Muscle layer of duodenum (tissue), 2 donors: ENCODE results near the gene KCNA2.

Experiments used
- H3K27ac ChIP-seq: one replicate; pipeline ENCODE4 v1.7.0; 2013; ENCODE audit warnings: mild to moderate bottlenecking, low read length
- H3K27me3 ChIP-seq: one replicate; pipeline ENCODE4 v1.7.0; 2013; ENCODE audit warnings: low read depth, mild to moderate bottlenecking, control low read depth, low read length
- H3K36me3 ChIP-seq, 2 donors: one replicate each; pipeline ENCODE4 v1.7.0; 2013; ENCODE audit warnings: low read length in 2 of 2, control low read depth in 1 of 2, mild to moderate bottlenecking in 1 of 2; ENCODE audit not compliant: insufficient read depth in 2 of 2, control insufficient read depth in 1 of 2
- H3K4me1 ChIP-seq, 2 donors: one replicate each; pipeline ENCODE4 v1.7.0; 2013; ENCODE audit warnings: low read length in 2 of 2, mild to moderate bottlenecking in 2 of 2, control low read depth in 1 of 2, moderate library complexity in 1 of 2; ENCODE audit not compliant: insufficient read depth in 2 of 2, control insufficient read depth in 1 of 2
- H3K4me3 ChIP-seq, 2 donors: one replicate each; pipeline ENCODE4 v1.7.0; 2013; ENCODE audit warnings: low read length in 2 of 2, low read depth in 1 of 2, mild to moderate bottlenecking in 1 of 2
- H3K9me3 ChIP-seq, 2 donors: one replicate each; pipeline ENCODE4 v1.7.0; 2013; ENCODE audit warnings: low read length in 2 of 2, control low read depth in 1 of 2, mild to moderate bottlenecking in 1 of 2; ENCODE audit not compliant: control insufficient read depth in 1 of 2
- donor health status: healthy.

Gene KCNA2

DNA sequence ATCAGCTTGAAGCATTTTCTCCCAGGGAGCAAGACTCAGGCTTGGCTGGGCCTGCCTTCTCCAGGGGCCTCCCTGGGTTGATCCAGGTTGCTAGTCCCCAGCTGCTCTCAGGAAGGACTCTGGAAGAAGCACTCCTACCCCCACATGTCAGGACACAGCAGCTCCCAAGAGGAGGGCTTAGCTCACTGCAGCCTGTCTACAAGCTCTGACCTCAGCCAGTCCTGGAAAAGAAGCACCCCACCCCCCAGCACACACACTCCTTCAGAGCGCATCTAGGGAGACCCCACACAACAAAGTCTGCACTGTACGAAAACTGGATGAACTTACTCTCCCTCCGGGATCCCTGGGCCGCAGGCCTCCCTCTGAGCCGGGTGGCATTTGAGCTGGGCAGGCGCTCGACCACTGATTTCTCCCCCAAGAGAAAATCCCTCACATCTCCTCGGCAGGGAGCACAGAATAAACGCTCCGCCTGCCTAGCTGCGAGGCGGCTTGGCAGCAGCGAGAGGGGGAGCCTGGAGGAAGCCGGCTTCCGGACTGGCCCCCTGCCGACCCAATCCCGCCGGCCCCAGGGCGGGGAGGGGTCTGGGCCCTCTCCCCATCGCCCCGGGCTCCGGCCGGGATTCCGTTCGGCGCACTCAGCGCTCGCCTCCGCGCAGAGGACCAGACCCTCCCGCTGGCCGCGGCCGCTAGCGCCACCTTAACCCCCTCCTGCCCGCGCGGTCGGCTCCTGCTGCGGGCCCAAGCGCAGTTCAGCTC, at the start of gene KCNA2:
KCNA2 (minus strand) TSS at position 458 of the 756 bp plus-strand sequence. CDS start 1,576 bp downstream, outside the sequence.
- H3K4me1 ChIP-seq = peaks cover 0 to 34% of the 10 kb centered on the region in 2 donors
- H3K4me3 ChIP-seq = peak within 1 kb of the TSS; percentile 54 to 90
- no peak within 1 kb of the TSS for H3K27ac ChIP-seq
- peaks cover 37% of the 10 kb centered on the region for H3K27me3 ChIP-seq
- H3K36me3 ChIP-seq = peaks cover 0 to 8% of the 10 kb centered on the region in 2 donors
- no peaks in the 10 kb centered on the region for H3K9me3 ChIP-seq

DNA sequence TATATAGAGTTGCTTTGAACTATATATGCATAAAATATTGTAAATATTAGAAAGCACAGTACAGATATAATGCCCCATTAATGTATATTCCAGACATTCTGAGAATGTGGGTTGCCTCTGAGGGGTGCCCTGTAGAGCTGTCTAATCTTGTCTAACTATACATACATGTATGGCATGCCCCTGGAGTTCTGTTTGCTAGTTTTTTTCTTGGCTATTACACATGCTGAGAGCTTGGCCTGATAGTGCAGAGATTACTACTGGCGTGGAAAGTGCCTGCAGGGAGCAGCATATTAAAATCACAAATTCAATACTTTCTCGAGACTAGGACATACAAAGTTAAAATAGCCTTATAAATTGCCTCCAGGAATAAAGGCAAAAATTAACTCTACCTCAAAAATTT, 44.5 kb upstream of the KCNA2 start:
- Histone ChIP-seq H3K27ac (no peak overlapping the region), H3K36me3 (no peaks in the 10 kb centered on the region), H3K27me3 (no peaks in the 10 kb centered on the region), H3K4me3 (no peak overlapping the region), H3K9me3 (no peaks in the 10 kb centered on the region), H3K4me1 (no peaks in the 10 kb centered on the region)

DNA sequence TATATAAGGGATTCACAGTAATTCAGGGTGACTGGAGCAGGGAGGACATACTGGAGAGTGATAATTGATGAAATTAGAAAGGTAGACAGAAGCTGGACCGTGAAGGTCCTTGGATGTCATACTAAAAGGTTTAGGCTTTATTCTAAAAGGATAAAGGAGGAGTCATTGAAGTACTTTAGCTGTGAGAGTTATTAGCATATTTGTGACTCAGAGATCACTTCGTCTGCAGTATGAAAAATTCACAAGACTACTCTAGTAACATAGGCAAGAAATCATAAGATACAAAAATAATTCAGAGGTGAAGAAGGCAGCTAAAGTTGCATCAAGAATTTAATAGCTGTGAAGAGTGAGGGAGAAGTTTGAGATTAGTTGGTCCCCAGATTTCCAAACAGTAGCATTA, 42.3 kb upstream of the KCNA2 start:
- H3K27ac ChIP-seq = no peak overlapping the region

GRCh38 chr1:110647254-110647891, 41.2 kb upstream of the KCNA2 start:
- no peaks in the 10 kb centered on the region for H3K27me3 ChIP-seq
- no peaks in the 10 kb centered on the region for H3K36me3 ChIP-seq
- no peak overlapping the region for H3K4me3 ChIP-seq
- H3K4me1 ChIP-seq = no peaks in the 10 kb centered on the region
- H3K27ac ChIP-seq = no peak overlapping the region
- H3K9me3 ChIP-seq = no peaks in the 10 kb centered on the region

More for the DNA sequence above, 42.3 kb upstream of the KCNA2 start:
- Histone ChIP-seq H3K9me3 (no peaks in the 10 kb centered on the region), H3K4me3 (no peak overlapping the region), H3K27me3 (no peaks in the 10 kb centered on the region), H3K36me3 (no peaks in the 10 kb centered on the region), H3K4me1 (no peaks in the 10 kb centered on the region)

- Histone ChIP-seq H3K4me1 (no peaks in the 10 kb centered on the region), H3K27me3 (no peaks in the 10 kb centered on the region), H3K27ac (peak overlapping the region; percentile 9), H3K4me3 (no peak overlapping the region), H3K36me3 (no peaks in the 10 kb centered on the region), H3K9me3 (no peaks in the 10 kb centered on the region)
These were observed 39.9 kb upstream of the KCNA2 start for GRCh38 chr1:110645821-110646735.

DNA sequence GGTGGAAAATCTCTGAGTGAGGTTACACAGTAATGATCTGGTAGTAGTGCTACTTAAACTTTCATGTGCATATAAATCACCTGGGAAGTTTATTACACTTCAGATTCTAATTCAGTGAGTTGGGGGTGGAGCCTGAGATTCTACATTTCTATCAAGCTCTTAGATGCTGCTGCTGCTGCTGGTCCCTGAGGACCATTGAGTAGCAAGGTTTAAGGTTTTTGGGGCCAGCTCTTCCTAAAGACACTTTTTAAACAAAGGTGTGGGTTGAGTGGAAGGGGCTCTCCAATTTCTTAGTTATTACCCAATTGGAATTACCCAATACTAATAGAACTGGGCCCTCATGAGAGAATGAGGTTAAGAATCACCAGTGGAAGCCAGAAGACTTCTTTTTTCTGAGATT, 39.1 kb upstream of the KCNA2 start:
- Histone ChIP-seq H3K9me3 (no peaks in the 10 kb centered on the region), H3K27me3 (no peaks in the 10 kb centered on the region), H3K27ac (no peak overlapping the region), H3K4me3 (no peak overlapping the region), H3K4me1 (no peaks in the 10 kb centered on the region), H3K36me3 (no peaks in the 10 kb centered on the region)

- Histone ChIP-seq H3K36me3 (no peaks in the 10 kb centered on the region), H3K9me3 (no peaks in the 10 kb centered on the region), H3K4me1 (no peaks in the 10 kb centered on the region), H3K27ac (no peak overlapping the region), H3K27me3 (no peaks in the 10 kb centered on the region), H3K4me3 (no peak overlapping the region)
These were observed 37.8 kb upstream of the KCNA2 start for GRCh38 chr1:110643879-110644472.

DNA sequence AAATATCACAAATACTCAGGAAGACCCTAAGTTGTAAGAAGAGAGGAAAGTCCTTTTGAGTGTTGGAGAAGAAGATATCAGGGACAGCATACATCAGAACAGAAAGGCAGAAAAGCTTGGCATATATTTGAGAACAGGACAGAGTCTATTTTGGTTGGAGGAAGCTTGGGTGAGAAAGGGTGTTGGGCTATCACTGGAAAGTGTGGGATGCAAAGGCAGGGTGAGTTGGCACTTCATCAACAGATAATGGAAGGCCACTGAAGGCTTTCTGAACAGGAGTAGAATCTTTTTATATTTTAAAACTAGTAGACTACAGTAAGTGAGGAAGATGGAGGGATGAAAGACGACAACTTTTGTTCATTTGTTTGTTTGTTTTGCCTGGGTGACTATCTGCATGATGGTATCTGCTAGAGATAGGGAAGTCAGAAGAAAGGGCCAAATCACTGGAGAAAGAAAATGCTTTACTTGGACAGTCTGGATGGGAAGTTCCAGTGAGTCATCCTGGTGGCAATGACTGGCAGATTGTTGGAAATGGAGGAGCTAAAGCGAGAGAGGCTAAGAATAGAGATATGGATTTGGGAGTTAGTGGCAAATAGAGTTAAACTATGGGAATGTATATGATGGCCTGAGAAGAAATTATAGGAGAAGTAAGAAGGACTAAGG, 33.7 kb upstream of the KCNA2 start:
- H3K9me3 ChIP-seq = no peaks in the 10 kb centered on the region
- H3K36me3 ChIP-seq = no peaks in the 10 kb centered on the region
- H3K27ac ChIP-seq = no peak overlapping the region
- no peak overlapping the region for H3K4me3 ChIP-seq
- no peaks in the 10 kb centered on the region for H3K27me3 ChIP-seq
- H3K4me1 ChIP-seq = peaks cover 3 to 5% of the 10 kb centered on the region in 2 donors

- no peak overlapping the region for H3K27ac ChIP-seq
- no peaks in the 10 kb centered on the region for H3K36me3 ChIP-seq
- H3K9me3 ChIP-seq = no peaks in the 10 kb centered on the region
- H3K4me3 ChIP-seq = no peak overlapping the region
- H3K27me3 ChIP-seq = no peaks in the 10 kb centered on the region
- peaks cover 11 to 15% of the 10 kb centered on the region in 2 donors for H3K4me1 ChIP-seq
These were observed 32.4 kb upstream of the KCNA2 start for GRCh38 chr1:110638556-110638955.

- peaks cover 11 to 16% of the 10 kb centered on the region in 2 donors for H3K4me1 ChIP-seq
- no peaks in the 10 kb centered on the region for H3K9me3 ChIP-seq
- no peak overlapping the region for H3K27ac ChIP-seq
- H3K4me3 ChIP-seq = no peak overlapping the region
- no peaks in the 10 kb centered on the region for H3K27me3 ChIP-seq
- H3K36me3 ChIP-seq = no peaks in the 10 kb centered on the region
These were observed 31.9 kb upstream of the KCNA2 start for GRCh38 chr1:110638058-110638457.
